A673 (cell line): ENCODE results near the gene MYO18B. TPM values are rescaled to one million over a fixed set of nuclear protein-coding genes. Genes with fewer than 3 reads are reported as not detected.

ENCODE experiments used
- BruUV-seq: library from RNA; stranded (reverse); fragments of 400-500 nt; replicated peaks from 2 replicates; lab custom pipeline; 2021; lab: Mats Ljungman, UMichigan
- CTCF ChIA-PET: fragments of 300-600 bp; sonication (Branson Sonifier 250); formaldehyde crosslinking; loops from one replicate; lab custom pipeline; 2022; ENCODE audit warnings: antibody characterized with exemption; lab: Charles Lee
- POLR2A ChIA-PET: fragments of 300-600 bp; sonication (Branson Sonifier 250); formaldehyde crosslinking; loops from one replicate; lab custom pipeline; 2022; ENCODE audit warnings: antibody characterized with exemption; ENCODE audit not compliant: low non-redundant PET; lab: Charles Lee
- DNase-seq: peaks from one replicate; pipeline ENCODE4 v3.0.0-alpha.2; 2015; ENCODE audit warnings: low spot score
- H3K27ac ChIP-seq: fragments of 200-600 bp; sonication (generic); 2 replicates; pipeline ENCODE4 v1.5.1; 2016; ENCODE audit warnings: mixed run types, low read depth, mild to moderate bottlenecking, mixed read lengths, antibody characterized with exemption, low read length; ENCODE audit not compliant: poor library complexity, severe bottlenecking
- H3K27me3 ChIP-seq: fragments of 200-600 bp; sonication (generic); replicated peaks from 2 replicates; pipeline ENCODE4 v1.6.1; 2017; ENCODE audit warnings: mixed run types, low read depth, mild to moderate bottlenecking, mixed read lengths, antibody characterized with exemption, low read length; ENCODE audit not compliant: insufficient read depth, poor library complexity
- H3K36me3 ChIP-seq: fragments of 200-600 bp; sonication (generic); 2 replicates; pipeline ENCODE4 v1.6.1; 2016; ENCODE audit warnings: mixed run types, mild to moderate bottlenecking, mixed read lengths, antibody characterized with exemption, low read length; ENCODE audit not compliant: insufficient read depth, poor library complexity, severe bottlenecking
- H3K4me1 ChIP-seq: fragments of 200-600 bp; sonication (generic); 2 replicates; pipeline ENCODE4 v1.6.1; 2017; ENCODE audit warnings: mixed run types, mild to moderate bottlenecking, mixed read lengths, antibody characterized with exemption, low read length; ENCODE audit not compliant: insufficient read depth, poor library complexity, severe bottlenecking
- H3K4me3 ChIP-seq: fragments of 200-600 bp; sonication (generic); 2 replicates; pipeline ENCODE4 v1.5.1; 2016; ENCODE audit warnings: low read depth, mixed run types, mild to moderate bottlenecking, mixed read lengths, low read length; ENCODE audit not compliant: poor library complexity, severe bottlenecking
- H3K9me3 ChIP-seq: fragments of 200-600 bp; sonication (generic); 2 replicates; pipeline ENCODE4 v1.6.1; 2016; ENCODE audit warnings: mixed run types, low read depth, mild to moderate bottlenecking, mixed read lengths, antibody characterized with exemption, low read length; ENCODE audit not compliant: poor library complexity, severe bottlenecking
- EZH2 ChIP-seq: fragments of 200-600 bp; sonication (generic); IDR thresholded peaks from 2 replicates; pipeline ENCODE4 v1.6.1; 2017; ENCODE audit warnings: borderline replicate concordance, low read depth, mild to moderate bottlenecking, mixed read lengths, antibody characterized with exemption, low read length; ENCODE audit not compliant: poor library complexity, severe bottlenecking
- intact Hi-C: fragments of 100-400 bp; cut with micrococcal nuclease; formaldehyde crosslinking; loops from one replicate; pipeline ENCODE4 v1.10.0; 2022; ENCODE audit not compliant: unreplicated experiment
- total RNA-seq: library from RNA; stranded (reverse); gene quantifications from 2 replicates; pipeline ENCODE4 v1.2.3, GENCODE V29; 2021
- TF ChIP-seq, protein P1 (sequence below): fragments of 300-800, 200-600 bp; sonication (generic); conservative IDR thresholded peaks from 2 replicates; pipeline ENCODE4 v1.5.1; 2017; ENCODE audit warnings: low read depth, mild to moderate bottlenecking, antibody characterized with exemption, low read length, moderate library complexity, mixed read lengths

MYO18B gene
- total RNA-seq, 1 experiment from 2014 or later: not detected

DNA sequence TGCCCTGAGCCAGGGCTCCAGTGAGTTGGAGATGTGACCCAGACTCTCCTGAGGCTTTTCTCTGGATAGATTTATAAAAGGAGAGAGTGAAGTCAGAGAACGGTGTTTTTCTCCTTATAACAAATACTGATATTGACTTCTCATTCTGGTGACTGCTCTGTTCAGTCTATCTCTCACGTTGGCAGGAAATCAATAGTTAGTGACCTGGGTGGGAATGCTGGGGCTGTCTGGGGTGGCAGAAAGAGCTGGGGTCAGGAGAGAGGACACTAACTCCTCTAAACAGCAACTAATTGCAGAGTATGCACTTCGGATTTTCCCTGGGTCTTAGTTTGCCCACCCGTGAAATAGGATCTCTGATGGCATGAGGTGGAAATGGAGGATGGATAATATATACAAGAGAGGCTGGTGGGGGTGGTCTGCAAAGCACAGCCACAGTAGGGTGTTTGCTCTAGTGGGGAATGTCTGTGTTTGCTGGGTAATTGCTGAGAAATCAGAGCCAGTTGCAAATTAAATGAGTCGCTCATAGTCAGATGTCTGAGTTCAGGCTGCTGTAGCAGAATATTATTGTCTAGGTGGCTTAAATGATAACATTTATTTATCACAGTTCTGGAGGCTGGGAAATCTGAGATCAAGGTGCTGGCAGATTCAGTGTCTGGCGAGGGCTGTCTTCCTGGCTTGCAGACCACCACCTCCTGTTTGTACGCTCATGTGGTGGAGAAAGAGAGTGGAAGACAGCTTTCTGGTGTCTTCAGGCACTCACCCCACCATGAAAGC lies 167.8 kb downstream of the MYO18B start:
- POLR2A ChIA-PET: no interaction called here
- intact Hi-C loops: no loop called here
- no peak for DNase-seq
- no peak for TF ChIP-seq EZH2
- TF ChIP-seq, protein P1, sequence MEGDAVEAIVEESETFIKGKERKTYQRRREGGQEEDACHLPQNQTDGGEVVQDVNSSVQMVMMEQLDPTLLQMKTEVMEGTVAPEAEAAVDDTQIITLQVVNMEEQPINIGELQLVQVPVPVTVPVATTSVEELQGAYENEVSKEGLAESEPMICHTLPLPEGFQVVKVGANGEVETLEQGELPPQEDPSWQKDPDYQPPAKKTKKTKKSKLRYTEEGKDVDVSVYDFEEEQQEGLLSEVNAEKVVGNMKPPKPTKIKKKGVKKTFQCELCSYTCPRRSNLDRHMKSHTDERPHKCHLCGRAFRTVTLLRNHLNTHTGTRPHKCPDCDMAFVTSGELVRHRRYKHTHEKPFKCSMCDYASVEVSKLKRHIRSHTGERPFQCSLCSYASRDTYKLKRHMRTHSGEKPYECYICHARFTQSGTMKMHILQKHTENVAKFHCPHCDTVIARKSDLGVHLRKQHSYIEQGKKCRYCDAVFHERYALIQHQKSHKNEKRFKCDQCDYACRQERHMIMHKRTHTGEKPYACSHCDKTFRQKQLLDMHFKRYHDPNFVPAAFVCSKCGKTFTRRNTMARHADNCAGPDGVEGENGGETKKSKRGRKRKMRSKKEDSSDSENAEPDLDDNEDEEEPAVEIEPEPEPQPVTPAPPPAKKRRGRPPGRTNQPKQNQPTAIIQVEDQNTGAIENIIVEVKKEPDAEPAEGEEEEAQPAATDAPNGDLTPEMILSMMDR: no peak
- H3K36me3 ChIP-seq: no peaks in the 10 kb centered on the region
- peaks cover 31% of the 10 kb centered on the region for H3K27me3 ChIP-seq
- H3K27ac ChIP-seq: no peak overlapping the region
- CTCF ChIA-PET: no interaction called here
- H3K4me3 ChIP-seq: no peak overlapping the region
- no peaks in the 10 kb centered on the region for H3K9me3 ChIP-seq
- no TSS peak for BruUV-seq
- no peaks in the 10 kb centered on the region for H3K4me1 ChIP-seq

- no peaks in the 10 kb centered on the region for H3K4me1 ChIP-seq
- BruUV-seq: no TSS peak
- TF ChIP-seq, protein P1: no peak
- TF ChIP-seq EZH2: no peak
- H3K27me3 ChIP-seq: peaks cover 39% of the 10 kb centered on the region
- no peak overlapping the region for H3K4me3 ChIP-seq
- intact Hi-C loops: no loop called here
- H3K9me3 ChIP-seq: no peaks in the 10 kb centered on the region
- POLR2A ChIA-PET: no interaction called here
- H3K27ac ChIP-seq: no peak overlapping the region
- CTCF ChIA-PET: no interaction called here
- DNase-seq: no peak
- H3K36me3 ChIP-seq: no peaks in the 10 kb centered on the region
Measured at GRCh38 chr22:25911243-25911972, 169.4 kb downstream of the MYO18B start.

DNA sequence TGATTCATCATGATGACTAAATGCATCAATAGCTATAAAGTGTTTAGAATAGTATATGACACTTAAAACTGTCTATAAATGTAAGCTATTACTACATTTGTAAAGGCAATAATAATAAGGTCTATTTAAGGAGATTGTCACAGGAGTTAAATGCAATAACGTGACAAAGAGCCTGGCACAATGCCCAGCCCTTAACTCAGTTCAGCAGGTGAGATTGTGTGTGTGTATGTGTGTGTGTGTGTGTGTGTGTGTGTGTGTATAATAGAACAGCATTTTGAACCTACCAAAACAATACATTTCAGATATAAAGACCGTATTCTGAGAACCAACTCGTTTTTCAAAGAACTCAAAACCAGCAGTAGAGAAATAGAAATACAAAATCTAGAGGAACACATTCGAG lies 177.5 kb downstream of the MYO18B start:
- Histone ChIP-seq H3K4me3 (no peak overlapping the region), H3K9me3 (no peaks in the 10 kb centered on the region), H3K36me3 (no peaks in the 10 kb centered on the region), H3K27ac (no peak overlapping the region), H3K4me1 (no peaks in the 10 kb centered on the region), H3K27me3 (peaks cover 37% of the 10 kb centered on the region)
- intact Hi-C loops: no loop called here
- ChIA-PET CTCF (no interaction called here), POLR2A (no interaction called here)
- DNase-seq: no peak
- BruUV-seq: no TSS peak
- TF ChIP-seq, protein P1: no peak
- TF ChIP-seq EZH2: no peak
